ENCODE measurements around the gene PHACTR3. TPM values are rescaled to one million over a fixed set of nuclear protein-coding genes. Genes with fewer than 3 reads are reported as not detected.

The PHACTR3 gene
- total RNA-seq, 1 donor from 2014 or later, result 1.8 TPM

- peak; percentile 45 for DNase-seq (ENCODE audit: low spot score)
These were observed 121.9 kb downstream of the PHACTR3 start for GRCh38 chr20:59726281-59726595.

DNA sequence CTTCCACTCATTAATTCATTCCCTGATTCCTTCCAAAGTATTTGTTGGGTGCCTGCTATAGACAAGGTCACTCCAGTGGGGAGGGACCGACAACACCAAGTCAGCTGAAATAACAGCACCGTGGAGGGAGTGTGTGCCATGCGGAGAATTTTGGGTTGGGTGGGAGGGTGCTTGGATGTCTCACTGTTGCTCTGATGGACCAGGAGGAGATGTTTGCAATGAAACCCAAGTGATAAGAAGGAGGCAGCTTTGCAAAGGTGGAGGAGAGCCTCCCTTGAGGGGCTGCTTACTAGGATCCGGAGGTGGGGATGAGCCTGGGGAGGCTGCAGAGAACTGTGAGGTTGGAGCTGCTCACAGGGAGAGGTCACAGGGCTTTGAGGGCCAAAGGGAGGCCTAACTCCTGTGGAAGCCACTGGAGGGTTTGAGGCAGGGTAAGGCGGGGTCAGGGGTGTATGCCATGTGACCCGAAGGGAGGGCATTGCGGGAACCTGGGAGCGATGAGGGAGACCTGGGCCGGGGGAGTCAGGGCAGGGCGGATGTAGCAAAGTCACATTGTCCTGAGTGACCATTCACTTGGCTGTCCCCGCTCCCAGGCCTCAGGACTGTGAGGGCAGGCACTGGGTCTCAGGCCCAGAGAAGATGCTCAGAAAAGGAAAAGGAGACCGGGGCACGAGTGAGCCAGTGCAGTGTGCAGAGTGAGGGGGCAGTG is 124.5 kb downstream of the PHACTR3 start:
- DNase-seq (ENCODE audit: low spot score), result no peak

DNA sequence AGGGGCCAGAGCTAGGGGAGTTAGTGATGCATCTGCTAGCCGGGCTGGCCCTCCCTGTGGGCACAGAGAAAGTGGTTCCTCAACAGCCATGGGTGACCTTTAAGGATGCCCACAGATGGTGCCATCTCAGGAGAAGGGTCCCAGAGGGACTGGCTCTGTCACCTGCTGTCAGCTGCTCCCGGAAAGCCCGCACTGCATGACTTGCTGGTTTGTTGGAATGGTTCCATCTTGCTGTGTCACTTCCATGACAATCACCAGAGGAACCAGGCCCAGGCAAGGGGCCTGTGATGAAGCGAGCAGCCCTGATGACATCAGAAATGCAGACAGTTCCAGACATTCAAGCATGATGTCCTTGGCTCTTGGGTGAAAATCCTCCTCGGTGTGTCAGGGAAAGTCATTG is 125.2 kb downstream of the PHACTR3 start:
- peak; percentile 77 for DNase-seq (ENCODE audit: low spot score)

GRCh38 chr20:59730722-59731121 is 126.4 kb downstream of the PHACTR3 start:
- no peak for DNase-seq (ENCODE audit: low spot score)

DNA sequence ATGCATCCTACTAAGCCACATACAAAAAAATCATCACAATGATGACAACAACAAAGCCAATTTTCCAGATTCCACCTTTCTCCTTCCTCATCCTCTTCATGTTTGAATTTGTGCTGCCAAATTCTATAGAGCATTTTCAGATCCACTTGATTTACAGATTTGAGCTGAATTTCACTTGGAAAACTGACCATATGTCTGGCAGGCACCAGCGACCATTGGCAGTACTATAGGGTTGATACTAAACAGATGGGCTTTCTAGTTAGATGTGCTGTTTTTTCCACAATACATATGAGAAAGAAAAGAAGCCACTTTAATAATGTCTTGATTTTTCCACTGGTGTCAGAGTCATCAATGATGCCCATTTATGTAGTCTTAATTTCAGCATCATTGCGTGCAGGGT is 127.0 kb downstream of the PHACTR3 start:
- DNase-seq (ENCODE audit: low spot score), result no peak

DNA sequence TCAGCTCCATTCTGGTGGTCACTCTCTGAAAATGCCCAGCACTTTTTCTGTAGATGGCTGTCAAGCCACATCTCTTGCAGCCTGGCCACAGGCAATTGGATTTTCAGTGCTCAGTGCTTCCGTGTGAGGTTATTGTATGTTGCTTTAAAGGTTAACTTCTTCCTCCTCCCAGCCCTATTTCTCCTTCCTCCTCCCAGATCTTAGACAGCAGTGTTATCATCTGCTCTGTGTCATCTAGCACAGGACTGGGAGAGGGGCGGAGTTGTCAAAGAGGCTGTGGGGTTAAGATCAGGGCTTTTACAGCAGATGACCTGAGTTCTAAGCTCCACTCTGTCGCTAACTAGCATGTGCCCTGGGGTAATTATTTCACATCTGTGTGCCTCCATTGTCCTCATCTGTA is 129.0 kb downstream of the PHACTR3 start:
- no peak for DNase-seq (ENCODE audit: low spot score)

DNA sequence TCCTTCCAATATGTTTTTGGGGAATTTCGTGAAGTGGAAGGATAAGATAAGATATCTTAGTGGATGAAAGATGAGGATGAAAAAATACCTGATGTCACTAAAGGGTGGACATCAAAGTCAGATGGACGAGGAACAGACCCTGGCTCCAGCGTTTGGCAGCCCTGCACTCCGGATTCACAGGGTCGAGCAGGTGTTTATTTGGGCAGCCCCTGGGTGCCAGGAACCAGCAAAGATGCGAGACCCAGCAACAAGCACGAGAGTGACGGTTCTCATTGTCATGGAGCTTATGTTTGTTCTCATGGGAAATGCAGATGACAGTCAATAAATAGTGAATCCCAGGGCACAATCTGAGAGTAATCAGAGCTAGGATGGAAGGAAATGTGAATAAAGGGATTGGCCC is 131.1 kb downstream of the PHACTR3 start:
- peak; percentile 55 for DNase-seq (ENCODE audit: low spot score)

- peak; percentile 55 for DNase-seq (ENCODE audit: low spot score)
These were observed 131.6 kb downstream of the PHACTR3 start for GRCh38 chr20:59735917-59736316.

- peak; percentile 81 for DNase-seq (ENCODE audit: low spot score)
These were observed 132.0 kb downstream of the PHACTR3 start for GRCh38 chr20:59736366-59736765.

GRCh38 chr20:59737073-59737666 is 132.8 kb downstream of the PHACTR3 start:
- DNase-seq (ENCODE audit: low spot score), result peak; percentile 60

GRCh38 chr20:59737816-59738215 is 133.5 kb downstream of the PHACTR3 start:
- peak; percentile 59 for DNase-seq (ENCODE audit: low spot score)

- no peak for DNase-seq (ENCODE audit: low spot score)
These were observed 134.5 kb downstream of the PHACTR3 start for GRCh38 chr20:59738851-59739250.

GRCh38 chr20:59740621-59741020 is 136.3 kb downstream of the PHACTR3 start:
- DNase-seq (ENCODE audit: low spot score), result no peak

GRCh38 chr20:59741073-59741472 is 136.7 kb downstream of the PHACTR3 start:
- DNase-seq (ENCODE audit: low spot score), result no peak

DNA sequence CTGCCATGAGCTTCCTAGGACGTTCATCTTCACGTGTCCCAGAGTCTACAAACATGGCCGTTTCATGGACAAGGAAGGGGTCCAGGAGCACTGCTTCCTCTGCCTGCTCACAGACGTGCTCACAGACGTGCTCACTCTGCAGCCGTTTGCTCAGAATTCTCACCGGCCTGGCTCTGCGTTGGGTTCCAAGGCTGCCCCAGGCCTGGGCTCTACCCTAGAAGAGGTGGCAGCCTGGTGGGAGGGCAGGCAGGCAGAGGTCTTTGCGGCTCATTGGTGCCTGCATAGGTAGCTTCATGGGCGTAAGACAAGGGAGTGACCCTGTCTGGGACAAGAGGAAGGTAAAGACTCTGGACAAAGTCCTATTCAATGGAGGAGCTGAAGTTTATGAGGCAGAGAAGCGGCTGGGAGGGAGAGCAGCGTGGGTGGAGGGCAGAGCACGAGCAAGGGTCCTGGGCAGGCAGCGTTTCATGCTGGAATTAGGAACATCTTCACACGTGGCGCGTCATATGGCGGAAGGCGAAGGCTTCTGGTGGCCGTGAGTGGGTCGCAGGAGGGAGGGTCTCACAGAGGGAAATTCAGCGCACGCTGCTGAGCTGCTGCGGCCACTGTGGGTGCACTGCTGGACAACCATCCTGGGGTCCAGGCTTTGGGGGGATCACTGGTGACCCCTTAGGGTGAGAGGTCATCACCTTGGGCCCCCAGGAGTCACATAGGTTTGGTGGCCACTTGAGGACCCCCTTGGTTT is 138.2 kb downstream of the PHACTR3 start:
- no peak for DNase-seq (ENCODE audit: low spot score)

DNA sequence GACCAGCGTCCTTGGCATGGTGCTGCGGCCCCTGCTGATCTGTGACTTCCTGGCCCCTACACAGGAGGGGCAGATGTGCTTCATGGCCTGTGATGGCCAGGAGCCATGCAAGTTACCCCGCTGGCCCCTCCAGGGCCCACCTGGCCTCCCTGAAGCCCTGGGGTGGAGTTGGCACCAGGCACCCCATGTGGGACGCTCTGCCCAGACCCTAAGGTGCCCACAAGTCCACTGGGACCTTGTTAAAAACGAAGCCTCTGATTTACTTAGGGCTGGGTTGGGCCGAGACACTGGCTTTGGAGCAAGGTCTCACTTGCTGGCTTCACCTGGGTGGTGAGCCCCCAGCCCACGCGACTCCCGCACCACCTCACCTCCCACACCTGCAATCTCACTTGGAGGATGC is 139.0 kb downstream of the PHACTR3 start:
- DNase-seq (ENCODE audit: low spot score), result no peak

GRCh38 chr20:59743767-59744485 is 139.6 kb downstream of the PHACTR3 start:
- DNase-seq (ENCODE audit: low spot score), result no peak

GRCh38 chr20:59744756-59745155 is 140.4 kb downstream of the PHACTR3 start:
- no peak for DNase-seq (ENCODE audit: low spot score)

DNA sequence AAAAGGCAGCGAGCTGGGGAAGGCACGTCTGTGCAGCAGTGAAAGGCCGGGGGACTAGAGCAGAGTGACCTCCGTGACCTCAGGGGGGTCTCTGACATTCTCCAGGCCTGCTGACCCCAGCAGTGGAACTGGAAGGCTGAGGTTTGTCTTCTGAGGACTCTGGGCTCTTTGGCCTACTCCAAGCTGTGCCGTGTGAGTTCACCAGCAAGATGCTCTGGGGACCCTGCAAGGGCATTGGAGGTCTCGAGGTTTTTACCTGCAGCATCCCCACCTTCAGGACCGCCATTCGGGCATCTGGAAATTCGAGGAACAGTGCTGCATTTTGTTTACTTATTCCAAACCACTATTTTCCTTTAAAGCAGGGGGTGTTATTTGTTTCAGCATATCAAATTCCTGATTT is 140.9 kb downstream of the PHACTR3 start:
- no peak for DNase-seq (ENCODE audit: low spot score)

- DNase-seq (ENCODE audit: low spot score), result no peak
These were observed 141.4 kb downstream of the PHACTR3 start for GRCh38 chr20:59745716-59746115.

- no peak for DNase-seq (ENCODE audit: low spot score)
These were observed 141.8 kb downstream of the PHACTR3 start for GRCh38 chr20:59746155-59746554.

Data from mesenteric fat pad (tissue), 1 donor.